ENCODE data around the gene TFIP11.

Gene TFIP11

DNA sequence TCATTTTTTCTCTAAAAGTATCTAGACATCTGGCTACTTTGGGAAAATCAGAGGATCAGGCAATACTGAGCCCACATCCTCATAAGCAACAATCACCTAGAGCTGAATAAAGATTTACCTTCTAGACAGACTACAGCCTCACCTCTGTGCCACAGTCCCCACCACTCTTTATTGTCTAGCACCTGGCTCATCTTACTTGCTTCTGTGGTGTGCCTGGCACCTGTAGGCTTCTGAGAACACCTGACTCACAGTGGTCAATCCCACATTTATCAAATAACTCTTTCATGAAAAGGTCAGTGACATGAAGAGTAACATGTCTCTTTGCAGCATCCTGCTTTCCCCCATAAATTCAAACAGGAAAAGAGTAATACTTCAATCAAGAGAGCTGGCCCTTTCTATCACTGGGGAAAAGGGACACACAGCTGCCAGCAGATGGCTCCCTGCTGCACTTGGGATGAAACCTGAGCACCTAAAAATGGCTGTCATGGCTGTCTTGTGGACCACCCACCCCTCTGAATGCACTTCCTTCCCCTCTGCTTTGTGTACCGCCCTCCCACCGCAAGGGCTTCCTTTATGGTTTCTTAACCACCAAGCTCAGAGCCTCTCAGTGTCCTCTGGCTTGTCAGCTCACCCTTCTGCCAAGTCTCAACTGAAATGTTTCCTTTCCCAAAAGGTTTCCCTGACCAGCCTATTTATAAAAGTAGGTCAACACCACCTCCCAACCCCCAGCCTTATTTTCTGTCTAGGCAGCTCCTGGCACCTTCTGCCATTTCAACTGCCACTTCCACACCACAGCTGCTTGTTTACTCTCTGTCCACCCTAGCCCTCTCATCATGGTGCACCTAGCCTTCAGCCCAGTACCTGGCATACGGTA is 9.3 kb downstream of the TFIP11 start:
- DNase-seq = peak; percentile 35

DNA sequence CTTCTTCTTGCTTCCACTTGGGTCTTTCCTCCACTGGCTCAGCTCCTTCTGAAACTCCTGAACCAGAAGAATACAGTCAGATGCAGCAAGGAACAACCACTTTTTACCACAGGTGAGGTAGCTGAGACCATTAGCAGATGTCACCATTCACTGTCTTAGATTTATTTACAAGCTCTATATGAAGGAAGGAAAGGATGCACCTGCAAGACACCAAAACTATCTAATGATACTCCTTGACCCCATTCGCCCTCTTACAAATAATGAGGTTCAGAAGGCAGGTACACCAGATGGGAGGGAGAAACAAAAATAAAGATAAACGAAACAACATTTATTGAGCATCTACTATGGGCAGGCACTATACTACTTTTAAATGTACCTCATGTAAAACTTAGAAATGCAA is 10.3 kb downstream of the TFIP11 start:
- no peak for DNase-seq

DNA sequence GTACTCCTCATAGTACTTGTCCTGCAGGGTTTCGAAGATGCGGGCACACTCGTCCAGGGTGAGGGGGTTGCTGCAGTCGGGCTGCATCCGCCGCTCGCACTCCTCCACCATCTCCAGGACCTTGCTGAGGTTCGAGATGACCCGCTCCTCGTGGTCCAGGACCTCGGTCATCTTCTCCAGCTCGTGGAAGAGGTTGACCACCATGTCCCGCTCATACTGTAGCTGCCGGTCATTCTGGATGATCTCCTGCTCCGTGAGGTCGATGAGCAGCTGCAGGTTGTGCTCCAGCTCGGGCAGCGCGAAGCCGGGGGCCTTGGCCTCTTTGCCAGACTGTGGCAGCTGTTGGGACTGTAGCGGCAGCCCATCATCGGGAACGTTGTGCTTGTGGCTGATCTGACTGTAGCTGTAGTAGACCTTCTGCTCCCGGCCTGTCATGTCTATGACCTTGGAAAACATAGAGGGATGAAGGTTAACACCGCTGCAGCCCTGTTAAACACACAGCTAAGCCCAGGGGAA is 13.0 kb downstream of the TFIP11 start:
- no peak for DNase-seq

DNA sequence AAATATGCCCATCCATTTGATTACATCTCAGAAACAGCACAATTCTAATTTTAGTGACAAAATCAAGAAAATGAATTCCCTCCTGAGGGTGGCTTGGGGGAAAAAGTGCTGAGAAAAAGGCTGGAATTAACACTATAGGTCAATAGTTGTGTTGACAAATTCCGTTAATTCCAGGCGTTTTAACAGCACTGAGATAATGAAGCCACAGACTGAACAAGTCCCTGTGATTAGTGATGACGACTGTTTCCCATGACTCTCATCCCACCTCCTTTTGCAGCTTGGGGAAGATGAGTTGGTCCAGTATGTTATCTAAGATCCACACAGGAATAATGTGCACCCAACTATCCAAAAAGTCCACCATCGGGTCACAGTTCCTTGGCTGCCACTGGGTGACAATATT is 15.8 kb downstream of the TFIP11 start:
- no peak for DNase-seq

DNA sequence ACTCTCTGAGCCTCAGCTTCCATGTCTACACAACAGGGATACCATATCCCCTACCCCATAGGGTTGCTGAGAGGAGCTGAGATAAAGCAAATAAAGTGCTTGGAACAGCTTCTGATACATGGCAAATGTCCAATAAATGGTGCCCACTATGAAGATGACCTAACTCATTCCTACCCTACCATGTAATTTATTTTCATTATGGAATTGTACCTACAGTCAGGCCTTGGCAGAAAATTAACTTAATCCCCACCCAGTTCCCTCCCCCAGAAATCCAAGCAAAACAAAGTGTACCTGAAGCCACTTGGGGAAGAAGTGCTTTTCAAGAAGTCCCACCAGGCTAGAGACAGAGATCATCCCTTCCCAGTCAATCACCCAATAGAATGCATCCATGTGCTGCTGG is 17.8 kb downstream of the TFIP11 start:
- DNase-seq = no peak

DNA sequence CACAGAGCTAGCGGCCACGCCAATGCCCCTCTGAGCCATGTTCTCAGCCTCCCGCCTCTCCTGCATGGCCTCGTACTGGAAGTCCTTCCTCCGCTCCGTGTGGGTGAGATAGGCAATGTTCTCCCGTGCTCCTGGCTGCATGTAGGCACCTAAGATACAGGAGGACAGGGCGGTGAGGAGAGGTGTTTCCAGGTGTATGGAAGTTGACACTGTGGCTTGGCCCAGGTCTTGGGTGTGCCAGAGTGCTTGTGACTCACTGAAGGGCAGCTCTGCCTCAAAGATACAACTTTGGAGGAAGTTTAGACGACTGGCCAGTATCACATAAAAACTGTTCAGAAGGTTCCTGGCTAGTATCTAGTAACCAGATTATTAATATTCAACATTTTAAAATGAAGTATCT is 20.1 kb downstream of the TFIP11 start:
- DNase-seq = no peak

DNA sequence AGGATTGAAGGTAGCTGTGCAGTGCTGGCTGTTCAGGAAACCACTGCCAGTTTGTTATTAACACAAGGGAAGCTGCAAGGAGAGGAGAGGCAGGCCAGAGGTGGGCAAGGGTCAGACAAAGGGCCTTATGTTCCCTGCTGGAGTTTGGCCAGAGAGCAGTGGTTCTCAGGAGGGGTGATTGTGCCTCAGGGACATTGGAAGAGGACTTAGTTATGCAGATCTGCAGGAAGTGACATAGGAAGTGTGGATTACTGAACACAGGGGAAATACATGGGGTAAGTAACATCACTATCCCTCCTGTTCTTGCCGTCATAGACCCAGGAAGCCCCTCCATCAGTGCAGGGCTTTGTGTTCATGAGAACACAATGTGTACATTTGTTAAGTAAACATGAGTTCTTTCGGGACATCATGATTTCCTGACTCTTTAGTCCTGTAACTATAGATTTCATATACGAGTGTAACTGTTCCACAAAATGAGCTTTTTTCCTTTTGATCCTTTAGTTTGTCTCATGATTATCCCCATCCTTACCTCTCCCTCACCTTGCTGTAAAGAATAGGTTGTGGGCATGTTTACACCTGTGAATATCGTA is 22.7 kb downstream of the TFIP11 start:
- DNase-seq = no peak

DNA sequence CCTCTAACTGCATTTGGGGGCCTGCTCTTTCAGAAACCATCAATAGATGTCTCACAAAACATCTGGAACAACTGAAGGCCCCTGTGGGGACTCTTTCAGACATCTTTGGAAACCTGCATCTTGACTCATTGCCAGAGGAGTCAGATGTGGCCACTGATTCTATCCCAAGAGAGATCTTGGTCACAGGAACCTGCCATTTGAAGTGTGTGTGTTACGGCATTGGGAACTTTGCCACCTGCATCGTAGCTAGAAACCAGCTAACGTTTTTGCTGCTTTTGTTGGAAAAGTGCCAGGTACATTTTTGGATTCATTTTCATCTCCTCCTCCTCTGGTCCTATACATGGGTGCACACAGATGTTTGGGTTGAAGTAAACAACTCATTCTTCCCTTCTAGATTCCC is 24.3 kb downstream of the TFIP11 start:
- peak; percentile 6 for DNase-seq

DNA sequence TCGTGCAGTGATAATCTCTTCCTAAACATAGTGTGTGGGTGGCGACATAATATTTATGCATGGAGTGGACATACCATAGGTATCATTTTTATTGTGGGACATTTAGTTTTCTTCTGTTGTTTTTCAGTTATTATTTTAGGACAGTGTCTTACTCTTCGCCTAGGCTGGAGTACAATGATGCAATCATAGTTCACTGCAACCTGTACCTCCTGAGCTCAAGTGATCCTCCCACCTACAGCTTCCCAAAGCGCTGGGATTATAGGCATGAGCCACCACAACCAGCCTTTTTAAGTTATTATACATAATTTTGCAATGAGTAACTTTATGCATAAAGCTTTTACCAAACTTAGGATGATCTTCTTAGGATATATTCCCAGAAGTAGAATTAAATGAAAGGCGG is 25.9 kb downstream of the TFIP11 start:
- no peak for DNase-seq

DNA sequence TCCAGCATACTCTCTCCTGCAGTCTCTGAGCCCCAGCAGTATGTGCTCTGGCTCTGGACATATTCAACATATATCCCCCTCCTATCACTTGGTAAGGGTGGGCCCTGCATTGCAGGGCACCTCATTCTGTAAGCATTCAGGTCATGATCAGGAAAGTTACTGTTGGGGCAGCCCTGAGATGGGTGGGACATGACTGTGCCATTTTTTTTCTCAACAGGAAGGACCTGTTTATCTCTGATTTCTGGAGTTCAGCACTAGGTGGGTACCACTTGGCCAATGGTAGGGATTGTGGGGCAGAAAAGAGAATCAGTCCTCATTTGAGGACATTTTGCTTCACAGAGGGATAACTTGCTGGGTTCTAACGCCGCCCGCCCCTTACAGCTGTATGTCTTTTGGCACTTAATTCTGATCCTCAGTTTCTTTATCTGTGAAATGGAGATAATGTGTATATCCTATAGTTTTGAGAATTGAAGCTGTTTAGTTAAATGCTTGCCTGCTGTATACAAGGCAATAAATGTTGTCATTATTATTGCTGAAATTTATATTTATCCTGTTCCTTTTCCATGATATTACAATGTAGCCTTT is 26.4 kb downstream of the TFIP11 start:
- DNase-seq = no peak

DNA sequence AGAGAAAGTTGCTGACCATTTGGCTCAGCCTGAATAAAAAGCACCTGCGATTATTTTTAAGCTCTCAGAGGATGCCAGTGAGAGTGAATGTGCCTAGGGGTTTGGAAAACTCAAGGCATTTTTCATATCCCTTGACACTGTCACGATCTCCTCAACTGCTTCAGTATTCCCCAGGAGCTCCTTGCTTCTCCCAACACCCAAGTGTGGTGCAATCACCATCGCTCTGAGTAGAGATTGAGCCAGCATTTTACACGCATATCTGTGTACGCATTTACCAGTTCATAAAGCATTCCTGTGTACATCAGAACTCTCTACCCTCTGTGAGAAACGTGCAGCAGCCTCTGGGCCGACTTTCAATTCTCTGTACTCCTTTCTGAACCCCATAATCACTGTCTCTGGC is 27.3 kb downstream of the TFIP11 start:
- DNase-seq = no peak

DNA sequence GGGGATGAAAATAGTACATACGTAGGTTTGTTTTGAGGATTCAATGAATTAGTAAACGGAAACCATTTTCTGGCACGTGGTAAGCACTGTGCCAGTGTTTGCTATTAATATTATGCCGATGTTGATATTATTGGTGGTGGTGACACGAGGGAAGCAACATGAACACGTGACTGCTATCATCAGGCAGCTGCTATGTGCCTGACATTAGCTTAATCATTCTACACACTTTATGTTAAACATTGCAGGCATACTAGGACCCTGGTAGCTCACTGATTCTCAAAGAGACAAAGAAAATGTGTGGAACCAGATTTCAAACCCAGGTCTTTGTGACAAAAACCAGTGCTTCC is 27.9 kb downstream of the TFIP11 start:
- DNase-seq = no peak

DNA sequence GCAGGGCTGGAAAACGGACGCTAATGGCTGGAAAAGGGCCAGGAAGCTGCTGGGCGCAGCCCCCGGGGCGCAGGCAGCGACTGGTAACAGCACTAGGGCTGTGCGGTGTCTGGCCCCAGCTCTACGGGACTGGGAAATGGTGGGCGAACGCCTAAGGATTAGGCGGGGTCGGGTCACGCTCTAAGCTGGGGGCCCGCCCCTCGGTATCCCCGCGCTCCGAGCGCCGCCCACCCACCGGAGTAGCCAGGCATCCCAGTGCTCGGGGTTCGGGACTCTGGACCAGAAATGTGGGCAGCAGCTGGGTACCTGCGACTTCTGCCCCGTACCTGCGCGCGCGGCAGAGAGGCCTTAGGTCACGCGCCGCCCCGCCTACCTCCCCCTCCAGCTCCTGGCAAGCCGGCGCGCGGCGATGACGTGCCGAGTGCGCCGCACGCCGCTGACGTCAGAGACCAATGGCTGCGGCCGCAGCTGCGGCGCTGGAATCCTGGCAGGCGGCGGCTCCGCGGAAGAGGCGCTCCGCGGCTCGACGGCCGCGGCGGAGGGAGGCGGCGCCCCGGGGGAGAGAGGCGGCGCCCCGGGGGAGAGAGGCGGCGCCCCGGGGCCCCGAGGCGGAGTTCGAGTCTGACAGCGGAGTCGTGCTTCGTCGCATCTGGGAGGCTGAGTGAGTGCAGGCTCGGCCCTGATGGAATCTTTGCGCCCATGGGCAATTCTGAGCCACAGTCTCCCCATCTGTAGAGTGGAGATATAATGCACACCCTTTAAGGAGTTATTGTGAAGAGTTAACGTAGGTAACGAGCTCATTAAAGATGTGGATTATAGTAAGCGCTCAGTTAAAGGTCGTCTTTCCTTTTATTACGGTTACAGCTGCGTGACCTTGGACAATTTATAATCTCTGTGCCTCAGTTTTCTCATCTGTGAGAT is 28.6 kb downstream of the TFIP11 start, which contains the start of the genes HPS4 and SRRD:
TSS of gene HPS4 (minus strand) at position 345 of the 921 bp plus-strand sequence. CDS start 2,021 bp downstream, outside the sequence.
TSS of gene SRRD (plus strand) at position 439 of the 921 bp plus-strand sequence. CDS start at position 453, 14 bp downstream.
- peak; percentile 88 for DNase-seq

DNA sequence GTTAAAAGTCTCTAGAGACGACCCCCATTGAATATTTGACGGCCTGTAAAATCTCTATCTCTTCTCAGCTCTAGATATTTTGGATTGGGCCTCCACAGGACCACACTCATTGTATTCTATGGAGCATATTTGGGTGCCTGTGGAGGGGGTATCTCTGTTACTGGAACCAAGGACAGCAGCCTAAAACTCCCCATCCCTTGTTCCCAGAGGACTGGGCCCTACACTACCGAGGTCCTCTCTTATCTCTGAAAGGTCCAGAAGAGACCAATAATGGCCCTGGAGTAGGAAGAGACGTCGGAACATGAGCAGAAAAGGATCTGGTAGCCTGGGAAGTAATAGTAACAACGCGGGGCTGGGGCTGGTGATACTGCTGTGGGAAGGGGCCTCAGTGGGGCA is 29.2 kb downstream of the TFIP11 start:
- no peak for DNase-seq

DNA sequence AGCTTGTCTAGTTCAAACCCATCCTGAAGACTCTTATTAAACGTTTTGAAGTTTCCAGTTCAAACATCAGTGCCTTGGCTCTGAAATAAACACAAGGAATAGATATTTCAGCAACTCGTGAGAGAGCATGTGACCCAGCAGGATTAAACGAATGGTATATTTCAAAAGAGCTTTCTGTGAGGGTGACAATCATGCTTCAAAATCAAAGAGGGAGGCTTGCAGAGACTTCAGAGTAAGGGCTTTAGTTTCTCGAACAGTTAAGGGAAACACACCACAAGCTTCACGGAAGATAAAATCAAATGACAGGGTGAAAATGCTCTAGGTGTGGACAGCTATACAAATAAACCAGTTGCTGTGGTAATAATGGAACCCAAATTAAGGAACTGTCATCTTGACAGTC is 30.1 kb downstream of the TFIP11 start:
- no peak for DNase-seq

DNA sequence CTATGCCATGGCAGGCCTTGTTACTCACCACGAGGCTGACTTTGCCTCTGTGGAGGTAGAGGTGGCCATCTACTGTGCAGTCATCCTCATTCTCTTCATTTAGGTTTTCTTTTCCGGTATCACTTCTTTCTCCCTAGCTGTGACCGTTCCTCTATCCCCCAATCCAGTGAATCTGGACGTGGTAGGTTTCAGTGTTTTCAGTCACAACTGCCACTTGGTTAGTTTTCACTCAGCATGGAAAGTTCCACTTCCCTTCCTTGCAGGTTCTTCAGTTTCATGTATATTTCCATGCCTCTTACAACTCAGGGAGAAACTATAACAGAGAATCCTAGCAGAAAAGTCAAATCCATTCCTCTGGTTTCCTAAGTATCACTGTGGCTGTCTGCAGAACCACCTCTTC is 30.6 kb downstream of the TFIP11 start:
- no peak for DNase-seq

DNA sequence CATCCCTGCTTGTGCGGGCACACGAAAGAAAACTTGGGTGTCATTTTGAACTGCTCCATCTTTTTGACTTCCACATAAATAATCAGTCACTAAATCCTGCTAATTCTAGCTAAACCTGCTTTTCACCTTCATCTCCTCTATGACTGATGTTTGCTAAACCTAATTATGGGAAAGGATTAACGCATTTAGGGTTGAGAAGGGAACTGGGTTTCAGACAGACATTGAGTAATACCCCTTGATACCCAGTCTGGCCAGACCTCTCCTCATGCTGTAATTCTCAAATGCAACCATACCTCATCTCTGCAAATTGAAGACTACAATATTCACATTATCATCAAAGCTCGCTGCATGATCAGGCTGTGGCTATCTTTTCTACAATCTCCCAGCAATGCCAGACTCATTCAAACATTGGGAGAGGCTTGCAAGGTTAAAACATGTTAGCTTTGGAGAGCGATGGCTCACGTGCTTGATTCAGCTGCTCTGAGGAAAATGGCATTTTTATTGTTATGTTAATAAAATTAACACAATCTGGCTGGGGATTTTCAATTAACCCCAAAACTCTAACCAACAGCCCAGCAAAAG is 31.1 kb downstream of the TFIP11 start:
- DNase-seq = no peak

DNA sequence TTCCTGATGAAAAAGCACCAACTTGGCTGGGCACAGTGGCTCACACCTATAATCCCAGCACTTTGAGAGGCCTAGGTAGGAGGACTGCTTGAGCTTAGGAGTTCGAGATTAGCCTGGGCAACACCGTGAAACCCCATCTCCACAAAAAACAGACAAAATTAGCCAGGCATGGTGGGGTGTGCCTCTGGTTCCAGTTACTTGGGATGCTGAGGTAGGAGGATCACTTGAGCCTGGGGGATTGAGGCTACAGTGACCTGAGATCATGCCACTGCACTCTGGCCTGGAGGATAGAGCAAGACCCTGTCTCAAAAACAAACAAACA is 31.7 kb downstream of the TFIP11 start:
- no peak for DNase-seq

DNA sequence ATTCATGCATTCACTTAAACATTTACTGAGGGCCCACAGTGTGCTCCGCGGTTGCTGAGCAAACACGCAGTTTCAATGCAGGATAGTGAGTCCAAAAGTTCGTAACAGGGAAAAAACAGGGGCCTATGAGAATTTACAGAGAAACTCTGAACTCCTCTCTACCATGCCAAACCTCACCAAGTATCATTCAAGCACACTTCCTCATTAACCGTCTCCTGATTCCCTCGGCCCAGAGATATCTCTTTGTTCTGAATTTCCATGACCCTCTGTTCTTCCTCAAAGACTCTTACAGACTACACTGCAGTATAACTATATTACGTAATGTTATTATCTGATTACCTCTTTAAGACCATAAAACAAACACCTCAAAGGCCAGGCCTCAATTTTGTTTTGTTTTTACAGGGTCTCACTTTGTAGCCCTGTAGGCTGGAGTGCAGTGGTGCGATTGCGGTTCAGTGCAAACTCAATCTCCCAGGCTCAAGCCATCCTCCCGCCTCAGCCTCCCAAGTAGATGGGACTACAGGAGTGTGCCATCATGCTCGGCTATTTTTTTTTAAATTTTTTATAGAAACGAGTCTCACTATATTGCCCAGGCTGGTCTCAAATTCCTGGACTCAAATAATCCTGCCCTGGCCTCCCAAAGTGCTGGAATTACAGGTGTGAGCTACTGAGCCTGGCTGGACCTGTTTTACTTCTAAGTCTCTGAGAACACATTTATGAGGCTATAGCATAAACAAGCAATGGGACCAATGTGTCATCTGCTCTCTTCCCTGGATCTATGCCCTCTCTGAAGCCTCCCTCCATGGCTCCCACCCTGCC is 32.3 kb downstream of the TFIP11 start:
- peak; percentile 46 for DNase-seq

DNA sequence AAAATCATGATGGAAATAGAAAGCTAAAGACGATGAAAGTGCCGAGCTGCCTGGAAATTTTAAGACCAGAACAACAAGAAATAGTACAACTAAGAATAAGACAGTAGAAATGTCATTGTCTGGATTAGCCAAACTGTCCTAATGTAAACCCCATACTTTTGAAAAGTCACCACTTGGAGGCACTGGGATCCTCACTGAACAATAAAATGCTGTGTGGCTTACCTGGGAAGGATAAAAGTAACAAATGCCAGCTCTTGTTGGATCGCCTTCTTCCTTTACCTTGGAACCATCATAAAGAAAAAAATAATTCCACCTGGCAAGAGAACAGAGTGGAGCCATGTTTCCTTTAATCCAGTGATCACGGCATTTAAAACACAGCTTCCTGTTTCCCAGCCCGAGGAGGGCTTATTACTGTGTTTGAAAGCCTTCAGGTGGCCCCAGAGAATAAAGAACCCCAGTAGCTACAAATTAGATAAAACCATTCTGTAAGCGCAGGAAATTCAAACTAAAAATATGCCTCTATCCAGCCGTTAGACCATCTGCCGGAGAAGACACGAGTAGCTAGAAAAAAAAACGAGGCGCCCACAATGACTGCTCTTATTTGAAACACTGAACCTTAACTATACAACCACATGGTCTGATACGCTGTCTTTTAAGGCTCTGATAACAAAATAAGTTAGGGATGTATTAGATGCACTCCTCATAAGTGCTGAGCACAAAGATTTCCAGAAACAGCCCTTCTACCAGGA is 33.1 kb downstream of the TFIP11 start:
- DNase-seq = peak; percentile 79

DNA sequence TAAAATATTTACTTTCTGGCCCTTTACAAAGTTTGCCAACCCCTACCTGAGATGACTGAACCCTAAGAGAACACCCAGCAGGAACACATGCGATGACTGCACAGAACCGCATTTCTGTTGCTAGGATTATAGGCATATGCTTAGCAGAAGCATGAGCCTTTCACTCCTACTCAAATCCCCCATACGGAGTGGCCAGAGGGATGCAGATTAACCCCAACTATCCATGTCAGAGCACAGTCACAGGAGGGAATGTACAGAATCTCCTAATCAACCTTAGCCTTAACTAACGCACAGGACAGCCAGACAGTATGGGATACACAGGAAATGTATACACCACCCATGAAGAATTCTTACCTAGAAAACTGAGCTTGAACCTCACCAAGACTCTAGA is 34.9 kb downstream of the TFIP11 start:
- no peak for DNase-seq
